Measurements from ENCODE around the gene MKLN1.

DNA sequence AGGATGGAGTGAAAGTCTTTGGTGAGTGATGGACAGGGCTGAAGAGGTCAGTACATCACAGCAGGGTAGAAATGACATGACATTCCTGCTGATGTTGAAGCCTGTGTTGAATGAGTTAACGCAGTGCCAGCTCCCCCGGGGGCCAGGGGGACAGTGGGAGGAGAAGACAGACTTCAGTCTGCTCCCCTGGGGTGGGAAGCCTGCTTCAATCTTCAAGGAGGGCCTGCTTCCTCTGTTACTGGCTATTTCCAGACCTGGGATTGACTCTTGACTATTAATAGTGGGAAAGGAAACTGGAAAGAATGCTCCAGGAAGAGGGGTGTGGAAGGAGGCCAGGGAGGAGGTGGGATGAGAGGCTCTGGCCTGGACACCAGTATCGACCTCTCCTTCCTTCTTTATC lies 201.5 kb downstream of the MKLN1 start:
- TF ChIP-seq, protein P1, sequence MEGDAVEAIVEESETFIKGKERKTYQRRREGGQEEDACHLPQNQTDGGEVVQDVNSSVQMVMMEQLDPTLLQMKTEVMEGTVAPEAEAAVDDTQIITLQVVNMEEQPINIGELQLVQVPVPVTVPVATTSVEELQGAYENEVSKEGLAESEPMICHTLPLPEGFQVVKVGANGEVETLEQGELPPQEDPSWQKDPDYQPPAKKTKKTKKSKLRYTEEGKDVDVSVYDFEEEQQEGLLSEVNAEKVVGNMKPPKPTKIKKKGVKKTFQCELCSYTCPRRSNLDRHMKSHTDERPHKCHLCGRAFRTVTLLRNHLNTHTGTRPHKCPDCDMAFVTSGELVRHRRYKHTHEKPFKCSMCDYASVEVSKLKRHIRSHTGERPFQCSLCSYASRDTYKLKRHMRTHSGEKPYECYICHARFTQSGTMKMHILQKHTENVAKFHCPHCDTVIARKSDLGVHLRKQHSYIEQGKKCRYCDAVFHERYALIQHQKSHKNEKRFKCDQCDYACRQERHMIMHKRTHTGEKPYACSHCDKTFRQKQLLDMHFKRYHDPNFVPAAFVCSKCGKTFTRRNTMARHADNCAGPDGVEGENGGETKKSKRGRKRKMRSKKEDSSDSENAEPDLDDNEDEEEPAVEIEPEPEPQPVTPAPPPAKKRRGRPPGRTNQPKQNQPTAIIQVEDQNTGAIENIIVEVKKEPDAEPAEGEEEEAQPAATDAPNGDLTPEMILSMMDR (IDR thresholded peaks at IDR 0.05; ENCODE audit: low read length), result no peak
- no peak for TF ChIP-seq EZH2 (IDR thresholded peaks at IDR 0.05; ENCODE audit: borderline replicate concordance, low read length)

Data from OCI-LY1 (cell line).